GM19438 (cell line): ENCODE data around the gene HLA-C.
"Not testable (repeated sequence)": the region's sequence is repeated elsewhere in the genome, so short reads cannot be mapped to it uniquely, and the experiment has no call there.

Experiments
- ATAC-seq: cut with Tn5 transposase; IDR thresholded peaks from one replicate; pipeline ENCODE4 v1.9.1; 2021; ENCODE audit warnings: low read depth; ENCODE audit not compliant: unreplicated experiment

HLA-C gene

GRCh38 chr6:31271641-31272357 is at the start of gene HLA-C:
Gene HLA-C, minus strand, starts transcription at chr6:31272092. Its CDS starts 21 bp downstream, at chr6:31272071.
- ATAC-seq, result peak; percentile 70

GRCh38 chr6:31321005-31321707 is 49.3 kb upstream of the HLA-C start:
- ATAC-seq, result no peak

- ATAC-seq, result no peak
Measured at GRCh38 chr6:31317036-31317435, 45.1 kb upstream of the HLA-C start.

GRCh38 chr6:31309641-31310040 is 37.7 kb upstream of the HLA-C start:
- ATAC-seq, result no peak

- no peak for ATAC-seq
Measured at GRCh38 chr6:31308845-31309175, 36.9 kb upstream of the HLA-C start.

- no peak for ATAC-seq
Measured at GRCh38 chr6:31308050-31308844, 36.4 kb upstream of the HLA-C start.

- no peak for ATAC-seq
Measured at GRCh38 chr6:31307669-31308049, 35.8 kb upstream of the HLA-C start.

GRCh38 chr6:31305703-31306219 is 33.9 kb upstream of the HLA-C start:
- ATAC-seq, result no peak

- no peak for ATAC-seq
Measured at GRCh38 chr6:31304683-31305082, 32.8 kb upstream of the HLA-C start.

- ATAC-seq, result no peak
Measured at GRCh38 chr6:31300797-31301196, 28.9 kb upstream of the HLA-C start.

- ATAC-seq, result no peak
Measured at GRCh38 chr6:31299947-31300346, 28.1 kb upstream of the HLA-C start.

- no peak for ATAC-seq
Measured at GRCh38 chr6:31299511-31299910, 27.6 kb upstream of the HLA-C start.

GRCh38 chr6:31294056-31294455 is 22.2 kb upstream of the HLA-C start:
- ATAC-seq, result no peak

GRCh38 chr6:31293343-31293742 is 21.5 kb upstream of the HLA-C start:
- no peak for ATAC-seq

- ATAC-seq, result no peak
Measured at GRCh38 chr6:31289788-31290187, 17.9 kb upstream of the HLA-C start.

- ATAC-seq, result no peak
Measured at GRCh38 chr6:31287619-31288018, 15.7 kb upstream of the HLA-C start.

GRCh38 chr6:31285982-31286381 is 14.1 kb upstream of the HLA-C start:
- ATAC-seq, result no peak

- ATAC-seq, result no peak
Measured at GRCh38 chr6:31285486-31285885, 13.6 kb upstream of the HLA-C start.

GRCh38 chr6:31279647-31280046 is 7.8 kb upstream of the HLA-C start:
- ATAC-seq, result not testable (repeated sequence)

GRCh38 chr6:31272836-31273626 is 1.1 kb upstream of the HLA-C start:
- no peak for ATAC-seq
